ENCODE data around the gene MYBPC3.
"Not testable (repeated sequence)": the region's sequence is repeated elsewhere in the genome, so short reads cannot be mapped to it uniquely, and the experiment has no call there.

Gene MYBPC3

GRCh38 chr11:47338396-47339241 is 13.9 kb downstream of the MYBPC3 start:
- no peak overlapping the region for H3K4me3 ChIP-seq (ENCODE audit: low read depth, low read length)
- TF ChIP-seq CTCF (IDR thresholded peaks at IDR 0.05; ENCODE audit: borderline replicate concordance, insufficient read depth, low read depth, low read length), result no peak

- no peak for TF ChIP-seq CTCF (IDR thresholded peaks at IDR 0.05; ENCODE audit: borderline replicate concordance, insufficient read depth, low read depth, low read length)
These were observed 15.1 kb downstream of the MYBPC3 start for GRCh38 chr11:47337229-47337924.

GRCh38 chr11:47336595-47336994 is 15.9 kb downstream of the MYBPC3 start:
- H3K4me3 ChIP-seq (ENCODE audit: low read depth, low read length), result no peak overlapping the region
- TF ChIP-seq CTCF (IDR thresholded peaks at IDR 0.05; ENCODE audit: borderline replicate concordance, insufficient read depth, low read depth, low read length), result no peak

More at GRCh38 chr11:47337229-47337924, 15.1 kb downstream of the MYBPC3 start:
- no peak overlapping the region for H3K4me3 ChIP-seq (ENCODE audit: low read depth, low read length)

- no peak overlapping the region for H3K4me3 ChIP-seq (ENCODE audit: low read depth, low read length)
- TF ChIP-seq CTCF (IDR thresholded peaks at IDR 0.05; ENCODE audit: borderline replicate concordance, insufficient read depth, low read depth, low read length), result no peak
These were observed 16.8 kb downstream of the MYBPC3 start for GRCh38 chr11:47335733-47336132.

- H3K4me3 ChIP-seq (ENCODE audit: low read depth, low read length), result not testable (repeated sequence)
These were observed 17.6 kb downstream of the MYBPC3 start for GRCh38 chr11:47334699-47335411.

- H3K4me3 ChIP-seq (ENCODE audit: low read depth, low read length), result no peak overlapping the region
- no peak for TF ChIP-seq CTCF (IDR thresholded peaks at IDR 0.05; ENCODE audit: borderline replicate concordance, insufficient read depth, low read depth, low read length)
These were observed 18.5 kb downstream of the MYBPC3 start for GRCh38 chr11:47333886-47334443.

GRCh38 chr11:47333526-47333845 is 19.0 kb downstream of the MYBPC3 start:
- TF ChIP-seq CTCF (IDR thresholded peaks at IDR 0.05; ENCODE audit: borderline replicate concordance, insufficient read depth, low read depth, low read length), result no peak
- H3K4me3 ChIP-seq (ENCODE audit: low read depth, low read length), result no peak overlapping the region
